Activated naive CD4-positive, alpha-beta T cell (primary cell): ENCODE data around the gene TLE5.

Experiments used
- DNase-seq, 4 experiments: peaks; one replicate each; lab custom pipeline; 2025; lab: John Stamatoyannopoulos, UW

Gene TLE5, protein sequence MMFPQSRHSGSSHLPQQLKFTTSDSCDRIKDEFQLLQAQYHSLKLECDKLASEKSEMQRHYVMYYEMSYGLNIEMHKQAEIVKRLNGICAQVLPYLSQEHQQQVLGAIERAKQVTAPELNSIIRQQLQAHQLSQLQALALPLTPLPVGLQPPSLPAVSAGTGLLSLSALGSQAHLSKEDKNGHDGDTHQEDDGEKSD

GRCh38 chr19:3062165-3063105 is at the start of gene TLE5:
Gene TLE5 (minus strand): TSS chr19:3062495. CDS start chr19:3062200, 295 bp downstream.
- peak in 3 of 4 experiments; percentile 48 to 74 (median 51) for DNase-seq

- DNase-seq, result no peak
These were observed 49.4 kb upstream of the TLE5 start for GRCh38 chr19:3111586-3112247.

GRCh38 chr19:3110126-3110825 is 48.0 kb upstream of the TLE5 start:
- DNase-seq, result no peak

DNA sequence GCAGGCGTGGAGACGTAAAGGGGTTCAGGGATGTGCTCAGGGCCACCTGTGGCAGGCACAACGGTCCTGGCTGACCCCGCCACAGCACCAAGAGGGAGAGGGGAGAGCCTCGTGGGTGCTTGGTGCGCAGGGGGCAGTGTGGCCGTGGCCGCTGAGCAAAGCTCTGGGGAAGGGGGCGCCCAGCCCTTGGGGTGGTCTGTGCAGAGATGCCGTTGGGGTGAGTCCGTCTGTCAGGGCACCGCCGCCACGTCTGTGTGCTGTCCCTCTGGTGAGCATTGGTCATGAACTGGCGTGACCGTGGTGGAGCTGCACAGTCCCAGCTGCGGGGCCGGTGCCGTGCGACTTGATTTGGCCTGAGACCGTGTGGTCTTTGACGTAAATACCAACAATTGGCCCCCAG is 47.2 kb upstream of the TLE5 start:
- DNase-seq, result no peak

DNA sequence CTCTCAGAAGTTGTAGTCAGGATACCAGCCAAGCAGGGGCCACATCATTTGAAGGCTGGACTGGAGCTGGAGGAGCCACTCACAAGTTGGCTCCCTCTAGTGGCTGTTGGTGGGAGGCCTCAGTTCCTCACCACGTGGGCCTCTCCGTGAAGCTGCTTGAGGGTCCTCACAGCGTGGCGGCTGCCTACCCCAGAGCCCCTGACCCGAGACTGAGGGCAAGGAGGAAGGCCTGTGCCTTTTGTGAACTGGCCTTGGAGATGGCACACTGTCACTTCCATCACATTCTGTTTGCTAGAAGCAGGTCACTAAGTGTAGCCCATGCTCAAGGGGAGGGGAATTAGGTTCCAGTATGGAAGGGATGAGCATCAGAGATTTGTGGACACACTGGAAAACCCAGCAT is 46.5 kb upstream of the TLE5 start:
- peak in 3 of 4 experiments; percentile 35 to 58 (median 38) for DNase-seq

DNA sequence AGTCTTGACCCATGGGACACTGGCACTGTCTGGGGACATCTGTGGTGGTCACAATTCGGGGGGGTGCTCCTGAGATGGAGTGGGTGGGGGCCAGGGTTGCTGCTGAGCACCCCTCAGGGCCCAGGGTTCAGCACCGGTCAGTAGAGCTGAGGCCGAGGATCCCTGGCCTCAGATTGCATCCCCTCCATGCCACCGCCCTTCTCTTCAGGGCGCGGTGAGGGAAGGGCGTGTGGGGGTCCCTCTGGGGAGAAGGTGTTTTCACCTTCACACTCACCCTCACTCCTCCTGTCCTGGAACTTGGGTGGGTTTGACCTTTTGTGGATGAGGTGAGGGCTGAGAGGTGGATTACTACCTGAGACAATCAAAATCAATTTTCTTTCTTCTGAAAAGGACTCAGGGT is 45.4 kb upstream of the TLE5 start:
- DNase-seq, result no peak

DNA sequence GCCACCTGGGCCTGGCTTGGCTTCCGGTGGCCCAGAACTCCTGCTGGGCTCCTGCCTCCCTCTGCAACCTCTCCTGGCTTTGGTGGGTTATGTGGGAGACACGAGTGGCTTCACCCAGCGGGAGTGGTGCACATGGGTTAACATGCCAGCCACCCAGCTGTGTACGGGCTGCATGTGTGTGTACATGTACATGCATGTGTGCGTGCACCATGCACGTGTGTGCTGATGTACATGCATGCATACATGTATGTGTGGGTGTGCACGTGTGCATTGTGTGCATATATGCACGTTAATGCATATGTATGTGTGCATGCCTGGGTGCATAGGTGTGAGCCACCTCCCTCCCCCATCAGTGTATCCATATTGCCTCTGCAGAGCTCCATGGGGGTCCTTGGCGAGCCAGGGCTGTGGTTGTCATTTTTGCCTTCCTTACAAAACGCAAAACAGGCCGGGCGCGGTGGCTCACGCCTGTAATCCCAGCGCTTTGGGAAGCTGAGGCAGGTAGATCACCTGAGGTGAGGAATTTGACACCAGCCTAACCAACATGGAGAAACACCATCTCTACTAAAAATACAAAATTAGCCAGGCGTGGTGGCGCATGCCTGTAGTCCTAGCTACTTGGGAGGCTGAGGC is 44.3 kb upstream of the TLE5 start:
- DNase-seq, result no peak

DNA sequence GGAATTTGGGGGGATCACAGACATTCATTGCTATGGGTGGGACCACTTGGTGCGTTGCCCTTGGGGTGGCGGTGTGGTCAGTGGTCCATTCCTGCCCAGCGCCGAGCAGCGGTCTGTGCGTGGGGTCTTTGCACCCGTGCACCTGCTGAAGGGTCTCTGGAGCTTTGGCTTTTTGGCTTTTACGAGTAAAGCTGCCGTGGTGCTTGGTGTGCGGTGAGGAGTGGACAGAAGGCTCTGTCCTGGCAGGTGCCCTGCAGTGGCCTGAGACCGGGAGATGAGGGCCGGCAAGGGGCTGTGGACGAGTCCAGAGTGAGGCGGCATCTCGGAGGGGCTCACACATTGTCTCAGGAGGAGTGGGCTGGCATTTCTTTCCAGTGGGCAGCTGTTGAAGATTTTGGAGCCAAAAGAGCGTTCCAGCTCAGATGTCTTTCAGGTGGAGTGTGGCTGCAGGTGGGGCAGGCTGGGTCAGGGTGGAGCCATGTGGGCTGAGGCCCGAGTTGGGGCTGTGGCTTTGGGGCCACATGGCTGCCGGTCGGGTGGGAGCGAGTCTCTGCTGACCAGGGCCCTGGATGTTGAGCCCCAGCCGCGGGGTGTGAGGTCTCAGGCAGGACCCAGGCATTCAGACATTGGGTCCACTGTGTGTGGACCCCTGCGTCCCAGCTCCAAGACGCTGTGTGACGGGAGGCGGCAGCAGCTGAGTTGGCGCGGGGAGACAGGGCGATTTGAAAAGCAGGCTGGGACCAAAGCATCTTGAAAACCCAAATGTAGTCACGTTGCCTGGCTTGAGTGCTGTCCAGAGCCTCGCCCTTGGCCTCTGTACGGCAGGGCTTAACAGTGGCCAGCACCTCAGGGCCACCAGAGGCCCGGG is 43.6 kb upstream of the TLE5 start:
- DNase-seq, result no peak

DNA sequence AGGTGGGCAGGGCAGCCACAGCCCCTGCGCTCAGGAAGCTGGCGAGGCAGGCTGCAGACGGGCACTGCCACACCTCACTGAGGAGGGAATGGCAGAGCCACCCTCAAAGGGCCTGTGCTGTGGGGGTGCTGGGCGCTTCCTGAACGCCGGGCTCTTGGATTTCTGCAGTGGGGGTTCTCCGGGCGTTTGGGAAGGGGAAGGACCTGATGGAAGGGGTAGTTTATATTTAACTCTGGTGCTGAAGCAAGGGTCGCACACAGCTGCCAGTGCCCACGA is 42.4 kb upstream of the TLE5 start:
- no peak for DNase-seq

GRCh38 chr19:3102239-3103140 is 40.2 kb upstream of the TLE5 start:
- DNase-seq, result no peak

DNA sequence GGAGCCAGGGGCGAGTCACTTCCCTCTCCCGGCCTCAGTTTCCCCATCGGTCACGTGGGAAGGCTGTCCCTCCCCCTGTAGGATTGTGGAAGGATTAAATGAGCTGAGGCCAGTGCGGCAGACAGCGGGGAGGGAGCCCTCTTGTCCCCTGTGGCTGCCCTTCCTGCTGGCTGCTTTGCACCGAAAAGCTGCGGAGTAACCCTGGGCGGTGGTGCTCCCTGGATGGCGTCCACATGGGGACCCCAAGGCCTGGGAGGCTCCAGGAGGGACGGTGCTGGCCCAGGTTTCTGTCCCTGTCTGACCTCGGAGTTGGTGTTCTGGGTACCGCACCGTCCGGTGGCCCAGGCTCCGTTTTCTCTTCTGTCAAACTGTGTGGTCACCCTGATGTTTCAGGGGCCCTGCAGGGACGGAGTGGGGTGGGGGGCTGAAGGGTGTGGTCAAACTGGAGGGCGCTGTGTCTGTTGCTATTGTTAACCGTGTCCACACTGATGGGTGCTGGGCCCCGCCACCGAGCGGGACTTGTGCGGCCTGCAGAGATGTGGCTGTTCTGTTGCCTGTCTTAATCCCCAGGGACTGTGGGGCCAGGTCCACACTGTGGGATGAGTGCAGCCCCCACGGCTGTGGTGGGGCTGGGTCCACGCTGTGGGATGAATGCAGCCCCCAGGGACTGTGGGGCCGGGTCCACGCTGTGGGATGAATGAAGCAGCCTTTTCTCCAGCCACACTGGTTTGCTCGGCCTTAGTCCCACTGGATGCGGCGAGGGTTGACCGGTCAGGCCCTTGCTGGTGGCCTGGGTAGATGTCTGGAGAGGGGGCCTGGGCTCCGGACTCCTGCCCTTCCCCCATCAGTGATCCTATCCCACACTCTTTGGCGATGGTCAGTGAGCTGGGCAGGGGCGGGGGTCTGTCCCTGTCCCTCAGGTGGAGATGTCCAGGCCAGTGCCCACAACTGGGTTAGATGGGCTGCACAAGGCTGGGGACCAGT is 38.7 kb upstream of the TLE5 start:
- no peak for DNase-seq

GRCh38 chr19:3100331-3100730 is 38.0 kb upstream of the TLE5 start:
- DNase-seq, result no peak

GRCh38 chr19:3099347-3100145 is 37.3 kb upstream of the TLE5 start:
- no peak for DNase-seq

DNA sequence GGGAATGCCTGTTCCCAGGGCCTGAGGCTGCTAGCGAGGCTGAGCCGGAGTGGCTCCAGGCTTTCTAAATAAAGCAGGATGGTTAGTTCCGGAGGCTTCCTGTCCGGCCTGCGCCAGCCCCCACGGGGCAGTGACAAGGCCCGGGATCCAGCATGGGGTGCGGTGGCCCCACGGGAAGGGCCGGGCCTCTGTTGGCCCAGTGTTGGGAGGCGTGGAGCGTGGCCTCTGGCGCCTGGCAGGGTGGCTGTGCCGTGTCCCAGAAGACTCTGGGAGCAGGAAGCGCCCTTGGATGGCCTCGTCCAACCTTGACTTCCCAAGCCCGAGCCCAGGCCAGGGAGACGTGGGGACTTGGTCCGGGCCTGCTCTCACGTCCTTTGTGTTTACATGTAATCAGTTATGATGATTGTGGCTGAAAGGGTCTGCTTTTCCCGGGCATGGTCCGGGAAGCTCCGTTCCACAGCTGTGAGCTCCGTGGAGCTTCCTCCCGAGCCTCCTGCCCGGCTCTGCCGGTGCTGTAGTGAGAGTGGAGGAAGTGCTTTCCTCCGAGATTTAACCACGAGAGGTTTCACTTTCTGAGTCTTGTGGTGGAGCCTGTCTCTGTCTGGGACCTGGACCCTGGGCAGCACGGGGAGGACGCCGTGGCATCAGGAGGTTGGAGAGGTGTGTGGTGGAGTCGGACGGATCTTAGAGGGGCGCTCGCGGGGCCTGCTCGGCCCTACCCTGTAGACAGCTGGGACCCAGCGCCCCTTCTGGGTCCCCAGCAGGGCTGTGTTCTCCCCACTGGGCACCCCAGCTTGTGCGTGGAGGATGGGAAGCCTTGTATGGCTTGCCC is 36.4 kb upstream of the TLE5 start:
- no peak for DNase-seq

DNA sequence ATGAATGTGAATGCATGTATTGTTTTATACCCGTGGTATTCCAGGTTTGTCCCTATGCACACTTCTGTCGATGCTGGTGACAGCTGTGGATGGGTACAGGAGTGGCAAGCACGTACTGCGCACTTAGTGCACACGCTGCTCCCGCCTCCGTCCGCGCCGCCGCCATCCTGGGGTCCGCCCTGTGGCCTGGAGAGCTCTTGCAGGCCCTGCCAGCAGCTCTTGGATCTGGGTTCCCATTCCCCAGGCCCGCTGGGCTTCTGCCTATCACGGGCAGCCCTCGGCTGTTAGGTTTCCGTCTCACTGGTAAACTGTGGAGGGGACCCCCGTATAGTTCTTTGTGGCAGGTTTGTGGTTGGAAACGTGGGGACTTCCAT is 35.8 kb upstream of the TLE5 start:
- no peak for DNase-seq

DNA sequence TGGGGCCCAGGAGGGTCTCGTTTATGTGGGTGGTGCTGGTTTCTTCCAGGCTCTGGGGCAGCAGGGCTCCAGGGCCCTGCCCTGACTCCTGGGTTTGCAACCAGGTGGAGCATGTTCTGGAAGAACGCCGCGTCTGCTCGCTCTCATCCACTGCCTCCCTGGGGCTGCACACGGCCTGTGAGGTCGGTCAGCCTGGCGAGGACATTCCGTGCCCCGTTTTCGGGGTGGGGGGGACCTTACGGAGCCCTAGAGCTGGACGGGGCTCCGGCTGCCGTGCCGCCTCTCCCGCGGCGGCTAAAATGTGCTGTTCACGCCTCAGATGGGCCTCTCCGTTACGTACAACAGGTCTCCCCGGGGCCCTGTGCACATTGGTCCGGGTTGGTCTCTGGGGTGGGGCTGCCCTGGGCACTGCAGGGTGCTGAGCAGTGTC is 35.2 kb upstream of the TLE5 start:
- DNase-seq, result no peak

DNA sequence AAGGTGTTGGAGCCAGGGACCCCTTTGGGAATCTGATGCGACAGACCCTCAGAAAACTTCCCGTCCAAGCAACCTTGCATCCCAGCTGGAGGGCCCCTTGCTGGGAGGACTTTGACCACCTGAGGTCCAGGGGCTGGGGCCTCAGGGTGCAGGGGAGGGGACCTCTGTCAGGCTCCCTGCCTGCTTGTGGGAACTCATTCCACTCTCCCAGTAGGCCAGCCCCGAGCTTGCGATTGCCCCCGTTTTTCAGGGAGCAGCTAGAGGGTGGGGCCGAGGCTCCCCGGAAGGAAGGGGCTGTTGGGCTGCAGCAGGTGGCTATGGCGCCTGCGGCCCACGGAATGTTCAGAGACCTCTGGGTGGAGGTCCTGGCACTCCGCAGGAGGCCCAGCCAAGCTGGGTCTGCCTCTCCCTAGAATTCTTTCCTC is 34.6 kb upstream of the TLE5 start:
- no peak for DNase-seq
